Neural progenitor cell (in vitro differentiated cells): ENCODE measurements around the gene CSNK1G3. TPM values are rescaled to one million over a fixed set of nuclear protein-coding genes. Genes with fewer than 3 reads are reported as not detected.

ENCODE experiments used
- DNase-seq: peaks from one replicate; pipeline ENCODE4 v3.0.0-alpha.2; 2016; ENCODE audit warnings: low spot score
- H2AFZ ChIP-seq: fragments of 200-600 bp; sonication (generic); replicated peaks from 2 replicates; pipeline ENCODE4 v1.6.1; 2016; ENCODE audit warnings: antibody characterized with exemption
- H3F3A ChIP-seq: fragments of 200-600 bp; sonication (generic); 2 replicates; pipeline ENCODE4 v1.6.1; 2016; ENCODE audit warnings: antibody characterized with exemption, low read depth
- H3K27ac ChIP-seq: fragments of 200-600 bp; sonication (generic); 2 replicates; pipeline ENCODE4 v1.5.1; 2016; ENCODE audit warnings: mild to moderate bottlenecking
- H3K27me3 ChIP-seq: fragments of 200-600 bp; sonication (generic); 2 replicates; pipeline ENCODE4 v1.6.1; 2016; ENCODE audit warnings: mild to moderate bottlenecking, moderate library complexity
- H3K36me3 ChIP-seq: fragments of 200-600 bp; sonication (generic); 2 replicates; pipeline ENCODE4 v1.5.1; 2016
- H3K4me1 ChIP-seq: fragments of 200-600 bp; sonication (generic); 2 replicates; pipeline ENCODE4 v1.6.1; 2016; ENCODE audit warnings: mixed run types
- H3K4me2 ChIP-seq: fragments of 200-600 bp; sonication (generic); 2 replicates; pipeline ENCODE4 v1.6.1; 2016
- H3K4me3 ChIP-seq: fragments of 200-600 bp; sonication (generic); 2 replicates; pipeline ENCODE4 v1.5.1; 2016
- H3K79me2 ChIP-seq: fragments of 200-600 bp; sonication (generic); 2 replicates; pipeline ENCODE4 v1.6.1; 2016; ENCODE audit warnings: low read depth
- H3K9ac ChIP-seq: fragments of 200-600 bp; sonication (generic); 2 replicates; pipeline ENCODE4 v1.6.1; 2016
- H3K9me3 ChIP-seq: fragments of 200-600 bp; sonication (generic); 2 replicates; pipeline ENCODE4 v1.5.1; 2016; ENCODE audit warnings: low read depth
- H4K20me1 ChIP-seq: fragments of 200-600 bp; sonication (generic); 2 replicates; pipeline ENCODE4 v1.6.1; 2016; ENCODE audit warnings: low read depth
- H3K27ac Mint-ChIP-seq: 3 replicates; pipeline ENCODE4 v1.8.0; 2021; ENCODE audit warnings: mixed read lengths
- H3K27me3 Mint-ChIP-seq: 2 replicates; pipeline ENCODE4 v1.8.0; 2022; ENCODE audit warnings: low read depth, mild to moderate bottlenecking, inconsistent platforms, moderate library complexity, mixed read lengths; ENCODE audit not compliant: insufficient read depth
- H3K36me3 Mint-ChIP-seq: 3 replicates; pipeline ENCODE4 v1.8.0; 2021; ENCODE audit warnings: mixed read lengths
- H3K4me1 Mint-ChIP-seq: 3 replicates; pipeline ENCODE4 v1.8.0; 2021; ENCODE audit warnings: mixed read lengths
- H3K4me3 Mint-ChIP-seq: 3 replicates; pipeline ENCODE4 v1.8.0; 2021; ENCODE audit warnings: mild to moderate bottlenecking, moderate library complexity, mixed read lengths
- H3K9me3 Mint-ChIP-seq: 3 replicates; pipeline ENCODE4 v1.8.0; 2020; ENCODE audit warnings: mixed read lengths
- CTCF ChIP-seq: fragments of 200-600 bp; sonication (generic); IDR thresholded peaks from 2 replicates; pipeline ENCODE4 v1.5.1; 2017; ENCODE audit warnings: antibody characterized with exemption, mild to moderate bottlenecking
- EZH2 ChIP-seq: fragments of 200-600 bp; sonication (generic); IDR thresholded peaks from 2 replicates; pipeline ENCODE4 v1.6.1; 2017; ENCODE audit warnings: antibody characterized with exemption, mild to moderate bottlenecking, moderate library complexity
- EZH2phosphoT487 ChIP-seq: fragments of 200-600 bp; sonication (generic); IDR thresholded peaks from 2 replicates; pipeline ENCODE4 v1.6.1; 2017; ENCODE audit warnings: antibody characterized with exemption
- total RNA-seq: library from RNA; depleted of rRNA; stranded (reverse); fragments of >200 nt; gene quantifications from 2 replicates; pipeline ENCODE4 v1.2.3, GENCODE V29; 2015; ENCODE audit warnings: low replicate concordance

CSNK1G3 gene
- total RNA-seq, 1 donor from 2014 or later = 96.7 TPM

- Mint-ChIP-seq H3K27ac (no peak overlapping the region), H3K36me3 (peaks cover 5% of the 10 kb centered on the region), H3K4me3 (no peak overlapping the region), H3K9me3 (no peaks in the 10 kb centered on the region), H3K4me1 (peaks cover 15% of the 10 kb centered on the region), H3K27me3 (peaks cover 2% of the 10 kb centered on the region)
- H3K4me1 ChIP-seq = peaks cover 13% of the 10 kb centered on the region
- no peak overlapping the region for H3K4me3 ChIP-seq
- H3K9ac ChIP-seq = no peak overlapping the region
- peaks cover 97% of the 10 kb centered on the region for H3K79me2 ChIP-seq
- H3K9me3 ChIP-seq = no peaks in the 10 kb centered on the region
- DNase-seq = no peak
- TF ChIP-seq CTCF = no peak
- no peak for TF ChIP-seq EZH2
- TF ChIP-seq EZH2phosphoT487 = no peak
- peaks cover 43% of the 10 kb centered on the region for H4K20me1 ChIP-seq
- no peak overlapping the region for H2AFZ ChIP-seq
- no peaks in the 10 kb centered on the region for H3F3A ChIP-seq
- no peaks in the 10 kb centered on the region for H3K36me3 ChIP-seq
- no peaks in the 10 kb centered on the region for H3K27me3 ChIP-seq
- no peak overlapping the region for H3K4me2 ChIP-seq
- no peak overlapping the region for H3K27ac ChIP-seq
Measured at GRCh38 chr5:123535648-123536047, 23.7 kb downstream of the CSNK1G3 start.

- H4K20me1 ChIP-seq = peaks cover 43% of the 10 kb centered on the region
Measured at GRCh38 chr5:123537256-123537655, 25.3 kb downstream of the CSNK1G3 start.

GRCh38 chr5:123537845-123538244 is 25.9 kb downstream of the CSNK1G3 start:
- no peaks in the 10 kb centered on the region for H3K9me3 Mint-ChIP-seq
- H3K79me2 ChIP-seq = peaks cover 97% of the 10 kb centered on the region

More at GRCh38 chr5:123537256-123537655, 25.3 kb downstream of the CSNK1G3 start:
- Histone ChIP-seq H3K36me3 (no peaks in the 10 kb centered on the region), H3K27me3 (no peaks in the 10 kb centered on the region), H3K4me3 (no peak overlapping the region), H3F3A (no peaks in the 10 kb centered on the region), H3K9ac (no peak overlapping the region), H3K4me1 (peaks cover 13% of the 10 kb centered on the region), H3K4me2 (no peak overlapping the region), H3K27ac (no peak overlapping the region), H2AFZ (no peak overlapping the region), H3K79me2 (peaks cover 97% of the 10 kb centered on the region), H3K9me3 (no peaks in the 10 kb centered on the region)
- TF ChIP-seq EZH2phosphoT487 = no peak
- no peak for TF ChIP-seq EZH2
- no peak for TF ChIP-seq CTCF
- no peak overlapping the region for H3K27ac Mint-ChIP-seq
- H3K4me1 Mint-ChIP-seq = peaks cover 15% of the 10 kb centered on the region
- no peak overlapping the region for H3K4me3 Mint-ChIP-seq
- peaks cover 5% of the 10 kb centered on the region for H3K36me3 Mint-ChIP-seq
- DNase-seq = no peak
- H3K9me3 Mint-ChIP-seq = no peaks in the 10 kb centered on the region
- H3K27me3 Mint-ChIP-seq = peaks cover 2% of the 10 kb centered on the region

More at GRCh38 chr5:123537845-123538244, 25.9 kb downstream of the CSNK1G3 start:
- no peaks in the 10 kb centered on the region for H3K9me3 ChIP-seq
- DNase-seq = no peak
- H3K27ac Mint-ChIP-seq = no peak overlapping the region
- peaks cover 5% of the 10 kb centered on the region for H3F3A ChIP-seq
- H3K27me3 ChIP-seq = no peaks in the 10 kb centered on the region
- no peaks in the 10 kb centered on the region for H3K36me3 ChIP-seq
- H3K4me3 ChIP-seq = no peak overlapping the region
- no peak overlapping the region for H2AFZ ChIP-seq
- H3K4me2 ChIP-seq = no peak overlapping the region
- H3K4me1 Mint-ChIP-seq = peaks cover 17% of the 10 kb centered on the region
- H3K4me3 Mint-ChIP-seq = no peak overlapping the region
- H4K20me1 ChIP-seq = peaks cover 43% of the 10 kb centered on the region
- H3K4me1 ChIP-seq = peaks cover 13% of the 10 kb centered on the region
- H3K36me3 Mint-ChIP-seq = peaks cover 9% of the 10 kb centered on the region
- H3K27me3 Mint-ChIP-seq = peaks cover 2% of the 10 kb centered on the region
- no peak overlapping the region for H3K27ac ChIP-seq
- no peak overlapping the region for H3K9ac ChIP-seq
- no peak for TF ChIP-seq CTCF
